ENCODE data around the gene CCDC71L.

CCDC71L gene

GRCh38 chr7:106626376-106627164 is 34.4 kb downstream of the CCDC71L start:
- no peak for TF ChIP-seq CTCF (IDR thresholded peaks at IDR 0.05; ENCODE audit: insufficient read depth, low read length, poor library complexity, severe bottlenecking)
- TF ChIP-seq EZH2phosphoT487 (conservative IDR thresholded peaks at IDR 0.05; ENCODE audit: low read length), result no peak
- no peaks in the 10 kb centered on the region for H4K20me1 ChIP-seq (ENCODE audit: low read depth, low read length)
- no peaks in the 10 kb centered on the region for H3F3A ChIP-seq (ENCODE audit: insufficient read depth)
- H3K9me3 ChIP-seq (ENCODE audit: insufficient read depth, low read length), result 0 out of 2 replicates have a peak, but pooled peaks cover 6% of the 10 kb centered on the region
- H3K4me3 ChIP-seq (ENCODE audit: insufficient read depth, low read length, poor library complexity, severe bottlenecking), result no peak overlapping the region
- H3K27ac ChIP-seq (ENCODE audit: low read depth, low read length), result no peak overlapping the region
- 0 out of 2 replicates have a peak, but pooled peaks cover 6% of the 10 kb centered on the region for H3K9me2 ChIP-seq (replicated peaks; ENCODE audit: insufficient read depth, low read length)
- H3K27me3 ChIP-seq (ENCODE audit: low read length), result no peaks in the 10 kb centered on the region
- no peaks in the 10 kb centered on the region for H3K36me3 ChIP-seq (ENCODE audit: low read length)
- no peak overlapping the region for H2AFZ ChIP-seq (ENCODE audit: low read depth, low read length, severe bottlenecking)
- H3K79me2 ChIP-seq (ENCODE audit: insufficient read depth, low read length), result no peaks in the 10 kb centered on the region
- H3K4me2 ChIP-seq (ENCODE audit: low read depth, low read length, poor library complexity, severe bottlenecking), result no peak overlapping the region
- H3K9ac ChIP-seq (ENCODE audit: low read length), result no peak overlapping the region

DNA sequence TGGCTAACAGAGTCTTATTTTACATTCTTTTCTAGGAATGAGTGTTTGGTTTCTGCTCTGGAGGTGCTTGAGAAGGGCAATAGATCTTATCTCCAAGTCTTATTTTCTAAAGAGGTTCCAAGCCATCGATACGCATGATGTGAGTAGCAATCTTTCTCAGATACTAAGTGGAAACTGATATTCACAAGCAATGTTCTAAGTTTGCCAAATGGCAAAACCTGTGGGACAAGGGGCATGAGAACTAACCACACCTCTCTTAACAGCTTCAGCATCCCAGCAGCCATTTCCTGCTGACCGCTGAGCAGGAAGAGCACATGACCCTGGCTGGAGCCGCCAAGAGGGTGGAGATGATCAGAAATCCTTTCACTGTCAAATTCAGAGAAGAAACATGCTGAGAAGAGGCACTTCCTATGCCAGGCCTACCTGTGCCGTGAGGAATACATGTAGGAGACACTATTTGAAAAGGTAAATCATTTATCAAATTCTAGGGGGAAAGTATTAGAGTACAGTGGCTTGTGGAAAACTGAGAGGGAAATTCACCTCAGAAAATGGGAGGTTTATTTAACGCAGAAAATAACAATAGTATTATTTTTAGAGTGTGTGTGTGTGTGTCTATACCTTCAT is 35.2 kb downstream of the CCDC71L start:
- H4K20me1 ChIP-seq (ENCODE audit: low read depth, low read length), result no peaks in the 10 kb centered on the region
- H3K36me3 ChIP-seq (ENCODE audit: low read length), result no peaks in the 10 kb centered on the region
- no peak overlapping the region for H3K27ac ChIP-seq (ENCODE audit: low read depth, low read length)
- no peak overlapping the region for H3K4me3 ChIP-seq (ENCODE audit: insufficient read depth, low read length, poor library complexity, severe bottlenecking)
- no peak overlapping the region for H3K4me2 ChIP-seq (ENCODE audit: low read depth, low read length, poor library complexity, severe bottlenecking)
- no peaks in the 10 kb centered on the region for H3K27me3 ChIP-seq (ENCODE audit: low read length)
- 0 out of 2 replicates have a peak, but pooled peaks cover 6% of the 10 kb centered on the region for H3K9me2 ChIP-seq (replicated peaks; ENCODE audit: insufficient read depth, low read length)
- H3K9me3 ChIP-seq (ENCODE audit: insufficient read depth, low read length), result 0 out of 2 replicates have a peak, but pooled peaks cover 8% of the 10 kb centered on the region
- H3K79me2 ChIP-seq (ENCODE audit: insufficient read depth, low read length), result no peaks in the 10 kb centered on the region
- no peak overlapping the region for H2AFZ ChIP-seq (ENCODE audit: low read depth, low read length, severe bottlenecking)
- no peak overlapping the region for H3K9ac ChIP-seq (ENCODE audit: low read length)
- no peaks in the 10 kb centered on the region for H3F3A ChIP-seq (ENCODE audit: insufficient read depth)
- no peak for TF ChIP-seq EZH2phosphoT487 (conservative IDR thresholded peaks at IDR 0.05; ENCODE audit: low read length)
- no peak for TF ChIP-seq CTCF (IDR thresholded peaks at IDR 0.05; ENCODE audit: insufficient read depth, low read length, poor library complexity, severe bottlenecking)

GRCh38 chr7:106623853-106624252 is 37.1 kb downstream of the CCDC71L start:
- no peak overlapping the region for H3K4me3 ChIP-seq (ENCODE audit: insufficient read depth, low read length, poor library complexity, severe bottlenecking)
- no peaks in the 10 kb centered on the region for H3K27me3 ChIP-seq (ENCODE audit: low read length)
- H2AFZ ChIP-seq (ENCODE audit: low read depth, low read length, severe bottlenecking), result no peak overlapping the region

More at GRCh38 chr7:106623853-106624252, 37.1 kb downstream of the CCDC71L start:
- no peak for TF ChIP-seq EZH2phosphoT487 (conservative IDR thresholded peaks at IDR 0.05; ENCODE audit: low read length)
- no peak for TF ChIP-seq CTCF (IDR thresholded peaks at IDR 0.05; ENCODE audit: insufficient read depth, low read length, poor library complexity, severe bottlenecking)
- Histone ChIP-seq H3K9ac (ENCODE audit: low read length) (no peak overlapping the region), H3K9me3 (ENCODE audit: insufficient read depth, low read length) (0 out of 2 replicates have a peak, but pooled peaks cover 8% of the 10 kb centered on the region), H4K20me1 (ENCODE audit: low read depth, low read length) (no peaks in the 10 kb centered on the region), H3K79me2 (ENCODE audit: insufficient read depth, low read length) (no peaks in the 10 kb centered on the region), H3K27ac (ENCODE audit: low read depth, low read length) (no peak overlapping the region), H3F3A (ENCODE audit: insufficient read depth) (no peaks in the 10 kb centered on the region), H3K36me3 (ENCODE audit: low read length) (no peaks in the 10 kb centered on the region), H3K9me2 (replicated peaks; ENCODE audit: insufficient read depth, low read length) (0 out of 2 replicates have a peak, but pooled peaks cover 6% of the 10 kb centered on the region), H3K4me2 (ENCODE audit: low read depth, low read length, poor library complexity, severe bottlenecking) (no peak overlapping the region)
